HEK293 (cell line): ENCODE data around the gene PEG3.

ENCODE experiments used
- CTCF ChIA-PET: fragments of 350-600 bp; formaldehyde crosslinking; extraction: SDS; loops from one replicate; lab custom pipeline; 2021; ENCODE audit warnings: antibody characterized with exemption; lab: Yijun Ruan, JAX
- POLR2A ChIA-PET: fragments of 300-600 bp; formaldehyde crosslinking; extraction: SDS; loops from one replicate; lab custom pipeline; 2020; ENCODE audit warnings: antibody characterized with exemption, inconsistent platforms; lab: Yijun Ruan, JAX
- H3K27ac ChIP-seq: fragments of 200-500 bp; sonication (Bioruptor generic); 2 replicates; pipeline ENCODE4 v1.5.1; 2014; ENCODE audit warnings: low read depth, low read length, control low read depth, inconsistent platforms; ENCODE audit errors: extremely low read depth
- H3K36me3 ChIP-seq, 2 experiments: fragments of 200-500 bp in 1 of 2; sonication (Bioruptor generic) in 1 of 2; 1 replicate in 1 of 2; 2 replicates in 1 of 2; pipeline ENCODE4 v1.5.1; 2014 to 2017; ENCODE audit warnings: inconsistent platforms in 2 of 2, low read length in 2 of 2; ENCODE audit not compliant: control insufficient read depth in 2 of 2, insufficient read depth in 1 of 2
- H3K4me1 ChIP-seq: fragments of 200-500 bp; sonication (Bioruptor generic); 2 replicates; pipeline ENCODE4 v1.5.1; 2014; ENCODE audit warnings: mild to moderate bottlenecking, low read length, inconsistent platforms; ENCODE audit not compliant: control insufficient read depth, insufficient read depth
- H3K4me3 ChIP-seq: 2 replicates; pipeline ENCODE4 v1.5.1; 2011; ENCODE audit warnings: low read depth, mild to moderate bottlenecking, control low read depth, low read length, moderate library complexity
- H3K9me3 ChIP-seq: fragments of 200-500 bp; sonication (Bioruptor generic); 2 replicates; pipeline ENCODE4 v1.5.1; 2014; ENCODE audit warnings: low read depth, low read length, inconsistent platforms; ENCODE audit not compliant: control insufficient read depth, insufficient read depth
- HOXC10 ChIP-seq: sonication (generic); formaldehyde crosslinking; IDR thresholded peaks from 2 replicates; pipeline ENCODE4 v1.8.1; 2023; ENCODE audit warnings: mild to moderate bottlenecking, missing genetic modification reagents
- KLF1 ChIP-seq: fragments of 450-650 bp; formaldehyde crosslinking; IDR thresholded peaks from 2 replicates; pipeline ENCODE4 v1.5.1; 2016; ENCODE audit warnings: missing biosample characterization, missing genetic modification characterization
- OVOL3 ChIP-seq: fragments of 450-650 bp; formaldehyde crosslinking; IDR thresholded peaks from 2 replicates; pipeline ENCODE4 v1.5.1; 2016; ENCODE audit warnings: missing biosample characterization, missing genetic modification characterization
- SCRT1 ChIP-seq: fragments of 450-650 bp; formaldehyde crosslinking; IDR thresholded peaks from 2 replicates; pipeline ENCODE4 v1.5.1; 2016; ENCODE audit warnings: missing biosample characterization, missing genetic modification characterization, borderline replicate concordance
- WT1 ChIP-seq: fragments of 450-650 bp; formaldehyde crosslinking; IDR thresholded peaks from 2 replicates; pipeline ENCODE4 v1.5.1; 2016; ENCODE audit warnings: missing biosample characterization, missing genetic modification characterization
- ZBTB17 ChIP-seq: fragments of 450-650 bp; formaldehyde crosslinking; IDR thresholded peaks from 2 replicates; pipeline ENCODE4 v1.5.1; 2016; ENCODE audit warnings: missing biosample characterization, missing genetic modification characterization
- ZBTB7A ChIP-seq: fragments of 450-650 bp; formaldehyde crosslinking; IDR thresholded peaks from 2 replicates; pipeline ENCODE4 v1.5.1; 2016; ENCODE audit warnings: low read depth, missing biosample characterization, missing genetic modification characterization
- ZNF138 ChIP-seq: fragments of 450-650 bp; formaldehyde crosslinking; IDR thresholded peaks from 2 replicates; pipeline ENCODE4 v1.5.1; 2016; ENCODE audit warnings: missing biosample characterization, missing genetic modification characterization, borderline replicate concordance
- ZNF202 ChIP-seq: fragments of 450-650 bp; formaldehyde crosslinking; IDR thresholded peaks from 2 replicates; pipeline ENCODE4 v1.5.1; 2016; ENCODE audit warnings: missing biosample characterization, missing genetic modification characterization, borderline replicate concordance
- ZNF248 ChIP-seq: fragments of 450-650 bp; formaldehyde crosslinking; IDR thresholded peaks from 2 replicates; pipeline ENCODE4 v1.5.1; 2017; ENCODE audit warnings: missing biosample characterization, missing genetic modification characterization
- ZNF341 ChIP-seq: fragments of 450-650 bp; formaldehyde crosslinking; IDR thresholded peaks from 2 replicates; pipeline ENCODE4; 2016; ENCODE audit warnings: low read depth, missing biosample characterization, missing genetic modification characterization
- ZNF518A ChIP-seq: fragments of 450-650 bp; formaldehyde crosslinking; conservative IDR thresholded peaks from 2 replicates; pipeline ENCODE4 v1.5.1; 2016; ENCODE audit warnings: low read depth, missing biosample characterization, missing genetic modification characterization
- ZNF558 ChIP-seq: fragments of 450-650 bp; formaldehyde crosslinking; IDR thresholded peaks from 2 replicates; pipeline ENCODE4 v1.5.1; 2016; ENCODE audit warnings: missing biosample characterization, missing genetic modification characterization
- ZNF560 ChIP-seq: fragments of 450-650 bp; formaldehyde crosslinking; IDR thresholded peaks from 2 replicates; pipeline ENCODE4 v1.5.1; 2017; ENCODE audit warnings: missing biosample characterization, missing genetic modification characterization, borderline replicate concordance
- ZNF561 ChIP-seq: fragments of 450-650 bp; IDR thresholded peaks from 2 replicates; pipeline ENCODE4 v1.5.1; 2018; ENCODE audit warnings: missing biosample characterization, missing genetic modification characterization, borderline replicate concordance
- ZNF645 ChIP-seq: fragments of 450-650 bp; formaldehyde crosslinking; IDR thresholded peaks from 2 replicates; pipeline ENCODE4; 2016; ENCODE audit warnings: missing biosample characterization, missing genetic modification characterization
- ZNF768 ChIP-seq: fragments of 450-650 bp; formaldehyde crosslinking; IDR thresholded peaks from 2 replicates; pipeline ENCODE4 v1.5.1; 2018; ENCODE audit warnings: missing biosample characterization, mild to moderate bottlenecking, missing genetic modification characterization
- ZSCAN30 ChIP-seq: fragments of 450-650 bp; IDR thresholded peaks from 2 replicates; pipeline ENCODE4 v1.5.1; 2018; ENCODE audit warnings: missing biosample characterization, mild to moderate bottlenecking, missing genetic modification characterization, moderate library complexity
- TF ChIP-seq, protein P1 (sequence below): fragments of 450-650 bp; formaldehyde crosslinking; IDR thresholded peaks from 2 replicates; pipeline ENCODE4 v1.5.1; 2016; ENCODE audit warnings: missing biosample characterization, missing genetic modification characterization

Gene PEG3

DNA sequence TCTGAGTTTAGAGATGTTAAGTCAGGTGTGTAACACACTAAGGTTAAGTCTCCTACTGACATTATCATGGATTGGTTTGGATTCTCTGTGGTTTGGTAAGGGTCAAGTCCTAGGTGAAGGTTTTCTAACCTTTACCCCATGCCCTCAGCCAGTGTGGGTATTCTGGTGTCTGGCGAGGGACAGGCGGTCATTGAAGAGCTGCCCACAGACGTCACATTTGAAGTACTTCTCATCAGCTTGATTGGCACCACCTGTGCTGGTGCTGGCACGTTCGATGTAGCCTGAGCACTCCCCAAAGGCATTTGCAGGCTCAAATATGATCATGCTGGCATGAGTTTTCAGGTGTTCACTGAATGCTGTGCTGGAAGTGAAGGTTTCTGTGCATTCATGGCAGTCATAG, 27.0 kb downstream of the PEG3 start:
- H3K4me1 ChIP-seq: no peaks in the 10 kb centered on the region
- H3K27ac ChIP-seq: no peak overlapping the region
- no peaks in the 10 kb centered on the region for H3K36me3 ChIP-seq
- ChIA-PET CTCF (no interaction called here), POLR2A (no interaction called here)
- H3K4me3 ChIP-seq: no peak overlapping the region
- no peaks in the 10 kb centered on the region for H3K9me3 ChIP-seq
- no peak for TF ChIP-seq ZNF518A (tag by site-specific recombination)
- no peak for TF ChIP-seq WT1 (tag by site-specific recombination)
- no peak for TF ChIP-seq ZNF202 (tag by site-specific recombination)
- no peak for TF ChIP-seq OVOL3
- TF ChIP-seq HOXC10 (CRISPR knock-in tag): no peak
- TF ChIP-seq ZNF645 (tag by site-specific recombination): no peak
- TF ChIP-seq ZBTB7A (tag by site-specific recombination): no peak
- TF ChIP-seq ZNF768 (tag by site-specific recombination): no peak
- TF ChIP-seq ZNF558: no peak
- no peak for TF ChIP-seq ZNF560
- TF ChIP-seq SCRT1 (tag by site-specific recombination): no peak
- TF ChIP-seq, protein P1, sequence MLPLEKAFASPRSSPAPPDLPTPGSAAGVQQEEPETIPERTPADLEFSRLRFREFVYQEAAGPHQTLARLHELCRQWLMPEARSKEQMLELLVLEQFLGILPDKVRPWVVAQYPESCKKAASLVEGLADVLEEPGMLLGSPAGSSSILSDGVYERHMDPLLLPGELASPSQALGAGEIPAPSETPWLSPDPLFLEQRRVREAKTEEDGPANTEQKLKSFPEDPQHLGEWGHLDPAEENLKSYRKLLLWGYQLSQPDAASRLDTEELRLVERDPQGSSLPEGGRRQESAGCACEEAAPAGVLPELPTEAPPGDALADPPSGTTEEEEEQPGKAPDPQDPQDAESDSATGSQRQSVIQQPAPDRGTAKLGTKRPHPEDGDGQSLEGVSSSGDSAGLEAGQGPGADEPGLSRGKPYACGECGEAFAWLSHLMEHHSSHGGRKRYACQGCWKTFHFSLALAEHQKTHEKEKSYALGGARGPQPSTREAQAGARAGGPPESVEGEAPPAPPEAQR (tag by site-specific recombination): no peak
- no peak for TF ChIP-seq ZNF248 (tag by site-specific recombination)
- TF ChIP-seq ZNF341: no peak
- no peak for TF ChIP-seq KLF1 (tag by site-specific recombination)
- no peak for TF ChIP-seq ZNF138 (tag by site-specific recombination)
- TF ChIP-seq ZNF561 (tag by site-specific recombination): no peak

DNA sequence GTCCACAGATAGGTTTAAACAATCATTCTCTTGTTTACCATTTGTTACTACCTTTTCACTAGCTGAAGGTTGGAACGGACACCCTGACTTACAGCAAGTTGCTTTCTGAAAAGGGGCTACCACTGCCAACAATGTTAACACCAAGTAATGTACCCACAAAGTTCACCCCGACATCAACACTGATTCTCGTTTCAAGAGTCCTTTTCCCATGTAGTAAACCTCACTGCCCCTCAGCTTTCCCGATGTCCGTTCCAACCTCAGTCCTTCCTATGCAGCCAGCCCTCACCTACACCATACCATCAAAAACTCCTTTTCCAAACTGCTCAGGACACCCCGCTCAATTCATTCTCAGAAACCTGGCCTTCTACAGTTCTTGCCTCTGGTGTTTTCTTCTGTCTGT, 29.0 kb downstream of the PEG3 start:
- CTCF ChIA-PET: no interaction called here
- TF ChIP-seq ZSCAN30 (tag by site-specific recombination) (no peak), ZBTB17 (no peak)
- Histone ChIP-seq H3K4me1 (no peaks in the 10 kb centered on the region), H3K36me3 (no peaks in the 10 kb centered on the region), H3K9me3 (no peaks in the 10 kb centered on the region; the same call in 1 of the 2 replicates), H3K27ac (no peak overlapping the region), H3K4me3 (no peak overlapping the region)
- POLR2A ChIA-PET: interaction anchor here (0.6 kb wide), 1 partner anchor 61 kb away, joined by 3 read pairs; no protein-coding TSS in a partner anchor
